Smooth muscle cell (in vitro differentiated cells): ENCODE results near the gene KLK5. TPM values are rescaled to one million over a fixed set of nuclear protein-coding genes. Genes with fewer than 3 reads are reported as not detected.

ENCODE experiments used
- DNase-seq: peaks from one replicate; lab custom pipeline; 2025; ENCODE audit not compliant: unreplicated experiment; lab: John Stamatoyannopoulos, UW
- H2AFZ ChIP-seq: fragments of 200-600 bp; sonication (generic); 2 replicates; pipeline ENCODE4 v1.6.0; 2016; ENCODE audit warnings: antibody characterized with exemption, low read depth, mild to moderate bottlenecking
- H3F3A ChIP-seq: fragments of 200-600 bp; sonication (generic); 2 replicates; pipeline ENCODE4 v1.6.0; 2017; ENCODE audit warnings: antibody characterized with exemption, low read depth
- H3K27ac ChIP-seq: fragments of 200-600 bp; sonication (generic); 2 replicates; pipeline ENCODE4 v1.5.1; 2016; ENCODE audit warnings: low read depth, mild to moderate bottlenecking
- H3K27me3 ChIP-seq: fragments of 200-600 bp; sonication (generic); 2 replicates; pipeline ENCODE4 v1.6.1; 2016; ENCODE audit warnings: low read depth, mild to moderate bottlenecking
- H3K36me3 ChIP-seq: fragments of 200-600 bp; sonication (generic); 2 replicates; pipeline ENCODE4 v1.5.1; 2016; ENCODE audit warnings: low read depth
- H3K4me1 ChIP-seq: fragments of 200-600 bp; sonication (generic); 2 replicates; pipeline ENCODE4 v1.5.1; 2016; ENCODE audit warnings: low read depth
- H3K4me2 ChIP-seq: fragments of 200-600 bp; sonication (generic); 2 replicates; pipeline ENCODE4 v1.6.0; 2016; ENCODE audit warnings: mild to moderate bottlenecking
- H3K4me3 ChIP-seq: fragments of 200-600 bp; sonication (generic); 2 replicates; pipeline ENCODE4 v1.5.1; 2016; ENCODE audit warnings: mild to moderate bottlenecking
- H3K79me2 ChIP-seq: fragments of 200-600 bp; sonication (generic); 2 replicates; pipeline ENCODE4 v1.6.0; 2016; ENCODE audit warnings: low read depth, mild to moderate bottlenecking
- H3K9ac ChIP-seq: fragments of 200-600 bp; sonication (generic); 2 replicates; pipeline ENCODE4 v1.6.0; 2016; ENCODE audit warnings: low read depth
- H3K9me3 ChIP-seq: fragments of 200-600 bp; sonication (generic); replicated peaks from 2 replicates; pipeline ENCODE4 v1.5.1; 2016; ENCODE audit warnings: low read depth
- H4K20me1 ChIP-seq: fragments of 200-600 bp; sonication (generic); 2 replicates; pipeline ENCODE4 v1.6.0; 2016; ENCODE audit warnings: low read depth
- CTCF ChIP-seq: fragments of 200-600 bp; sonication (generic); IDR thresholded peaks from 2 replicates; pipeline ENCODE4 v1.5.1; 2017; ENCODE audit warnings: borderline replicate concordance, mild to moderate bottlenecking, antibody characterized with exemption; ENCODE audit not compliant: insufficient read depth, poor library complexity, severe bottlenecking
- WGBS: methylation state at CpG from one replicate; pipeline ENCODE4 v1.1.7; 2016; ENCODE audit warnings: low lambda C conversion rate; 5-methylcytosine and 5-hydroxymethylcytosine counted together
- polyA plus RNA-seq: library from polyadenylated mRNA; unstranded; fragments of >200 nt; fragmentation: Nextera tagmentation; extraction: Ambion mirVana; gene quantifications from 2 replicates; pipeline ENCODE4 v1.2.1, GENCODE V29; 2016
- total RNA-seq: library from RNA; depleted of rRNA; stranded (reverse); fragments of >200 nt; gene quantifications from 2 replicates; pipeline ENCODE4 v1.2.3, GENCODE V29; 2014

Gene KLK5
- total and polyA plus RNA-seq, 2 experiments from 2014 or later = 0.38 to 1.2 TPM

GRCh38 chr19:50912102-50912599 lies 40.7 kb downstream of the KLK5 start:
- Histone ChIP-seq H2AFZ (no peak overlapping the region), H3K4me1 (no peaks in the 10 kb centered on the region), H3K36me3 (no peaks in the 10 kb centered on the region), H3F3A (no peaks in the 10 kb centered on the region), H3K79me2 (no peaks in the 10 kb centered on the region), H3K9me3 (no peaks in the 10 kb centered on the region), H3K9ac (no peak overlapping the region), H3K27me3 (peaks cover 70% of the 10 kb centered on the region), H3K4me2 (no peak overlapping the region), H3K4me3 (no peak overlapping the region), H3K27ac (no peak overlapping the region), H4K20me1 (no peaks in the 10 kb centered on the region)
- no peak for DNase-seq
- TF ChIP-seq CTCF = no peak
- 55% methylated on average over 15 of the region's 21 CpGs for WGBS

GRCh38 chr19:50911206-50912101 lies 41.4 kb downstream of the KLK5 start, which contains the start of gene KLK4:
TSS of gene KLK4 (minus strand) at chr19:50911395. CDS start at chr19:50910738, 657 bp downstream.
- H4K20me1 ChIP-seq = no peaks in the 10 kb centered on the region
- H3K27ac ChIP-seq = no peak within 1 kb of the TSS
- no peaks in the 10 kb centered on the region for H3K79me2 ChIP-seq
- H3K4me2 ChIP-seq = no peak within 1 kb of the TSS
- no peak for TF ChIP-seq CTCF
- H3K9me3 ChIP-seq = no peaks in the 10 kb centered on the region
- H3K9ac ChIP-seq = no peak within 1 kb of the TSS
- H3K27me3 ChIP-seq = peaks cover 66% of the 10 kb centered on the region
- H3K4me3 ChIP-seq = no peak within 1 kb of the TSS
- no peaks in the 10 kb centered on the region for H3K4me1 ChIP-seq
- H3K36me3 ChIP-seq = no peaks in the 10 kb centered on the region
- no peak for DNase-seq
- no peaks in the 10 kb centered on the region for H3F3A ChIP-seq
- no peak within 1 kb of the TSS for H2AFZ ChIP-seq
- WGBS = 83% methylated on average over 9 of the region's 9 CpGs

GRCh38 chr19:50910722-50911121 lies 42.1 kb downstream of the KLK5 start:
- no peaks in the 10 kb centered on the region for H3K4me1 ChIP-seq
- TF ChIP-seq CTCF = no peak
- no peak overlapping the region for H2AFZ ChIP-seq
- DNase-seq = no peak
- no peak overlapping the region for H3K4me3 ChIP-seq
- no peaks in the 10 kb centered on the region for H3K79me2 ChIP-seq
- H3K9ac ChIP-seq = no peak overlapping the region
- H3K4me2 ChIP-seq = no peak overlapping the region
- peaks cover 66% of the 10 kb centered on the region for H3K27me3 ChIP-seq
- no peaks in the 10 kb centered on the region for H3K9me3 ChIP-seq
- H4K20me1 ChIP-seq = no peaks in the 10 kb centered on the region
- H3K27ac ChIP-seq = no peak overlapping the region
- WGBS = 84% methylated on average over 4 of the region's 4 CpGs
- H3F3A ChIP-seq = no peaks in the 10 kb centered on the region
- no peaks in the 10 kb centered on the region for H3K36me3 ChIP-seq
